GM12872 (cell line): ENCODE data around the gene DHPS.

Experiments used
- TF ChIP-seq, protein P1 (sequence below): IDR thresholded peaks from 3 replicates; pipeline ENCODE4 v1.5.1; 2011; ENCODE audit warnings: low read depth, mild to moderate bottlenecking, low read length, moderate library complexity; ENCODE audit not compliant: insufficient read depth

Gene DHPS

DNA sequence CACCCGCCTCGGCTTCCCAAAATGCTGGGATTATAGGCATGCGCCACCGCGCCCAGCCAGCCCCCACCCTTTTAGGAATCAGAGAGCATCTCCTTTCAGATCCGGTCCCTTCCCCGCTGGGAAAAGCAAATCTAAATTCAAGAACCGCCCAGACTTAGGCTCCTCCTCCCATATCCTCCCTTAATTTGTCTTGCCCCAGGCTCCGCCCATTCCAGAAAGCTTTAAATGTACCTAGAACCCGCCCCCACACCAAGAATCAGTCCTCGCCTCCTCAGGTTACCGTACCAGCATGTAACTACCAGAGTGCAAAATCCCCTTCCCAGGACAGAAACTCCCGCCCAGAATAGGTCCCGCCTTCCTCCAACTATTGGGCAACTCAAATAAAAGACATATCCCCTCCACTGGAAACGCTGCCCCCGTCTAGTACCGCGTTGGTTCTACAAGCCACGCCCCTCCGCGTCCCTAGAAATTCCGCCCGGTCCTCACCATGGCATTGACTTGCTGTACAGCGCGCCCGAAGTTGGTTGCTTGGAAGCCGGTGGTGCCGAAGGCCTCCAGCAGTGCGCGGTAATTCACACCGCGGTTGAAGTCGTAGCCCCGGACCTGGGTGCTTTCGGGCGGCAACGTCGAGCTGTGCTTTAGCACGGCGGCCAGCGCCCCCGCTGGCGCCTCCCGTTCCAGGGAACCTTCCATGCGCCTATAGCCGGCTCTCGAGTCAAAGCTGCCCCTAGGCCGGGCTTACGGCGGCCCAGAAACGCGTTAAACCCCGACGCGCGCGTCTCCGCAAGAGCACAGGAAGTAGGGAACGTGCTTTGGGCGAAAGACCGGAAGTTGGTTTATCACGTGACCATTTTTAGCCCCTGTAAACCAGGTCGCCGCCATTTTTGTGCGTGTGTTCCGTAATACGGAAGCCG is at the start of gene DHPS:
TSS of gene DHPS (minus strand) at position 807 of the 914 bp plus-strand sequence. CDS start at position 693, 114 bp downstream.
- TF ChIP-seq, protein P1, sequence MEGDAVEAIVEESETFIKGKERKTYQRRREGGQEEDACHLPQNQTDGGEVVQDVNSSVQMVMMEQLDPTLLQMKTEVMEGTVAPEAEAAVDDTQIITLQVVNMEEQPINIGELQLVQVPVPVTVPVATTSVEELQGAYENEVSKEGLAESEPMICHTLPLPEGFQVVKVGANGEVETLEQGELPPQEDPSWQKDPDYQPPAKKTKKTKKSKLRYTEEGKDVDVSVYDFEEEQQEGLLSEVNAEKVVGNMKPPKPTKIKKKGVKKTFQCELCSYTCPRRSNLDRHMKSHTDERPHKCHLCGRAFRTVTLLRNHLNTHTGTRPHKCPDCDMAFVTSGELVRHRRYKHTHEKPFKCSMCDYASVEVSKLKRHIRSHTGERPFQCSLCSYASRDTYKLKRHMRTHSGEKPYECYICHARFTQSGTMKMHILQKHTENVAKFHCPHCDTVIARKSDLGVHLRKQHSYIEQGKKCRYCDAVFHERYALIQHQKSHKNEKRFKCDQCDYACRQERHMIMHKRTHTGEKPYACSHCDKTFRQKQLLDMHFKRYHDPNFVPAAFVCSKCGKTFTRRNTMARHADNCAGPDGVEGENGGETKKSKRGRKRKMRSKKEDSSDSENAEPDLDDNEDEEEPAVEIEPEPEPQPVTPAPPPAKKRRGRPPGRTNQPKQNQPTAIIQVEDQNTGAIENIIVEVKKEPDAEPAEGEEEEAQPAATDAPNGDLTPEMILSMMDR: no peak

DNA sequence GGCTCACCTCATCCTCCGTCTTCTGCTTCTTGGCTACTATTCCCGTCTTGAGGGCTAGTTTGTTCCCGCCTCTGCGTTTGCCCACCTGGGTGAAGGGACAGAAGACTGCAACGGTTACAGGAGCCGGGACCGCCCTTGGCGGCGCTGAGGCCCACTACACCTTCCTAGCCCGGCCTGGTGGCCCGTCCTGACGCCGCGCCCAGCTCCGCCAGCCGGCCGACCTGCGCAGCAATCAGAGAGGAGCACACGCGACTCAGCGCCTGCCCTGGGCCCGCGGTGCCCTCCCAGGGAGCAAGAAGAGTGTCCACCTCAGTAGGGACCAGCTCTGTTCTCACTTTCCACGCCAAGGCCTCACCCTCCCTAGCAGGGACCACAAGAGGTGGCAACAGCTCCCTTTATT is 49.7 kb upstream of the DHPS start:
- TF ChIP-seq, protein P1: no peak

DNA sequence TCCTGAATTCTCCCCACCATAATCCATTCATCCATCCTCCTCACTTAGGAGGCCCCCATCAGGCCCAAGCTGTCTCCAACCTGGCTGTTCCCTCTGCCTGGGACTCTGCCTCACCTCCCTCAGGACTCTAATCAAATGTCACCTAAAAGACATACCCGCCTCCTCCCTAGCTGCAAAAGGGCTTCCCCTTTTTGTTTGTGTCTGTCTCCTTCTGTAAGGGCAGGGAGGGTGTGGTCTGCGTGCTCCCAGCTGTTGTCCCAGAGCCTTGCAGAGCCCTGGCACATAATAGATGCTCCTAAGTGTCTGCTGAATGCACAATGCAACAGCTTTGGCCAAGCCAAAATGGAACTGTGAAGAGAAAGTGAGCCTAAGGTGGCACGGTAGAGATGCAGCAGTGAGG is 48.4 kb upstream of the DHPS start:
- TF ChIP-seq, protein P1: no peak

DNA sequence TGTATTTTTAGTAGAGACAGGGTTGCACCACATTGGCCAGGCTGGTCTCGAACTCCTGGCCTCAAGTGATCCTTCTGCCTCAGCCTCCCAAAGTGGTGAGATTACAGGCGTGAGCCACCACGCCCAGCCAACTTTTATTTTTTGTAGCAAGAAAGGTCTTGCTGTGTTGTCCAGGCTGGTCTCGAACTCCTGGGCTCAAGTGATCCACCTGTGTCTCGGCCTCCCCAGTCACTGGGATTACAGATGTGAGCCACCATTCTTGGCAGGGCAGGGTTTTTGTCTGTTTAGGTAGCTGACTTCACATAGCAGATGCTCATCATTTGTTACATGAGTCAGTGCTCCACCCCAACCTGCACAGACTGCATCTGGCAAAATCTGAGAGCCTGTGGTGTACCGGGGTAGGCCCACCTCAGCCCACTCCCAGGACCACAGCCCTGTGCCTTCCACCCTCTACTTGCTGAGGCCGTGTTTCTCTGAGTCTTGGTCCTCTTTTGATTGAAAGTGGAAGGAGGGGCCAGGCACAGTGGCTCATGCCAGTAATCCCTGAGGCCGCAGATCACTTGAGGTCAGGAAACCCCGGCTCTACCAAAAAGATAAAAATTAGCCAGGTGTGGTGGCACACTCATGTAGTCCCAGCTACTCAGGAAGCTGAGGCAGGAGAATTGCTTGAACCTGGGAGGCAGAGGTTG is 46.2 kb upstream of the DHPS start:
- TF ChIP-seq, protein P1: no peak

DNA sequence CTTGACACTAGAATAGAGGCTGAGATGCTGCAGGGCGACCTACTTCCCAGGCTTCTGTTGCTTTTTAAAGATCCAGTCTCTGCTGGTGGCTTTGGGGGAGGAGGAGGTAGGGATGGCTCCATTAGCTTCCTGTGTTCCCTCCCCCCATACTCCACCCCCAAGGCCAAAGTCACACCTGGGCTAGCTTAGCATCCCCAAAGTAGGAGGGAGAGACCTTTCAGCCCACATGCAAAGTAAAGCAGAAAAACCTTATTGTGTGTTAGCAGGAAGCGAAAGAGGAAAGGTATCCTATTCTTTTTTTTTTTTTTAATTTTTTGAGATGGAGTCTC is 45.3 kb upstream of the DHPS start:
- TF ChIP-seq, protein P1: no peak

DNA sequence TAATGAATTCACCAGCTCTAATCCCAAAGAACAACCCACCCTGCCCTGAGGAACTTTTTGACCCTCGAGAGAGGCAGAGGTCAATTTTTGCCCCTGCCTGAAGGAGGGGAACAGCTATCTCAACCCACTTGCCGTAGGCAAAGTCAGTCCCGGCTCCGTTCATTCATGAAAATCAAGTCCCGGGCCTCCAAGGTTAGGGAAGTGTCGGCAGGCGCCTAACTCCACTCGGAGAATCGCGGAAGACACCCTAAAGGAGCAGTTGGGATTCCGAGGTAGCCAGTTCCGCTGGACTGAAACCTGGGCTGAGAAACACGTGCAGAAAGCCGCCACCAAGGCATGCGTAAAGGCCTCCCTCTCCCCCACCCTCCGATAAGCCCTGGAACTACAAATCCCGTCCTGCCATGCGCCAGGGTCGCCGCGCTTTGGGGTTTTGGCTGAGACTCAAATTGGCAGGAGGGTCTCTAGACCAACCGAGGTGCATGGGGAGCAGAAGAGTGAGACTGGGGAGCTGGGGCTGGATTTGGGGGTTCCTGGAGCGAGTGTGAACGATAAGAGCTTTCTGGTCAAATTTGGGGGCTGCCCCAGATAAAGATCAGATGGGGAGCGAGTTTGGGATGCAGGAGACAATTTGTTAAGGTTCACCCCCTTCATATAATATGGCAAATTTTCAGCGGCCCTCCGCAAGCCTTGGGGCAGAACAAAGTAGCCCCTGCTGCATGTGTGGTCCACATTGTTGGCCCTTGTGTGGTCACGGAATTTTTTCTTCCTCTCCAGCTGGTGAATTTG is 42.2 kb upstream of the DHPS start, which contains the start of gene TNPO2:
TSS of gene TNPO2 (minus strand) at position 292 of the 786 bp plus-strand sequence. CDS start 2,955 bp downstream, outside the sequence.
- TF ChIP-seq, protein P1: no peak

DNA sequence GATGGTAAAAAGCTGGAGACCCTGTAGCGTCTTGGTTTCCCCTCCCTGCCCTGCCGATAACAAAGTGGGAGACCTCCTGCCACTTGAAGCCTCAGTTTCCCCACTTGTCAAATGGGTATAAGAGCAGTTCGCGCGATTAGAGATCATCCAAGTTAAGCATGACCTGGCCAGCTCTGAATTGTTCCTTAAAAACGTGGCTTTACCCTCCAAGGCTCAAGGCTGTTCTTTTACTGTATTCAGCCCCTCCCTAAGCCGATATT is 41.6 kb upstream of the DHPS start:
- TF ChIP-seq, protein P1: no peak
